ENCODE measurements around the gene AGFG1. TPM values are rescaled to one million over a fixed set of nuclear protein-coding genes. Genes with fewer than 3 reads are reported as not detected.

Gene AGFG1
- total RNA-seq, 6 experiments from 2014 or later: 62.3 to 105 (median 74.0) TPM

- no peak overlapping the region for H3K27ac Mint-ChIP-seq
- peaks cover 37% of the 10 kb centered on the region for H3K4me1 Mint-ChIP-seq (ENCODE audit: low read depth)
- no peak for TF ChIP-seq CTCF (IDR thresholded peaks at IDR 0.05)
- DNase-seq: no peak
- peaks cover 9% of the 10 kb centered on the region for H3K9me3 Mint-ChIP-seq
- H3K27me3 Mint-ChIP-seq (ENCODE audit: insufficient read depth): no peaks in the 10 kb centered on the region
- H3K36me3 Mint-ChIP-seq (ENCODE audit: low read depth): peaks cover 15% of the 10 kb centered on the region
- no peak overlapping the region for H3K4me3 Mint-ChIP-seq
These were observed 13.5 kb downstream of the AGFG1 start for GRCh38 chr2:227485429-227485828.

- Mint-ChIP-seq H3K27ac (no peak overlapping the region), H3K4me3 (no peak overlapping the region), H3K9me3 (peaks cover 9% of the 10 kb centered on the region), H3K36me3 (ENCODE audit: low read depth) (peaks cover 16% of the 10 kb centered on the region), H3K4me1 (ENCODE audit: low read depth) (peaks cover 25% of the 10 kb centered on the region), H3K27me3 (ENCODE audit: insufficient read depth) (no peaks in the 10 kb centered on the region)
- DNase-seq: no peak
- TF ChIP-seq CTCF (IDR thresholded peaks at IDR 0.05): no peak
These were observed 14.7 kb downstream of the AGFG1 start for GRCh38 chr2:227486688-227487087.

GRCh38 chr2:227488045-227488444, 16.1 kb downstream of the AGFG1 start:
- no peak for TF ChIP-seq CTCF (IDR thresholded peaks at IDR 0.05)
- peaks cover 20% of the 10 kb centered on the region for H3K36me3 Mint-ChIP-seq (ENCODE audit: low read depth)
- peaks cover 13% of the 10 kb centered on the region for H3K4me1 Mint-ChIP-seq (ENCODE audit: low read depth)
- peaks cover 9% of the 10 kb centered on the region for H3K9me3 Mint-ChIP-seq
- DNase-seq: no peak
- H3K27me3 Mint-ChIP-seq (ENCODE audit: insufficient read depth): no peaks in the 10 kb centered on the region; the same call in 1 of the 2 replicates
- H3K4me3 Mint-ChIP-seq: no peak overlapping the region
- no peak overlapping the region for H3K27ac Mint-ChIP-seq

- Mint-ChIP-seq H3K9me3 (no peaks in the 10 kb centered on the region), H3K27me3 (ENCODE audit: insufficient read depth) (no peaks in the 10 kb centered on the region; the same call in 1 of the 2 replicates), H3K36me3 (ENCODE audit: low read depth) (peaks cover 9% of the 10 kb centered on the region; the same call in 1 of the 2 replicates), H3K27ac (no peak overlapping the region), H3K4me3 (no peak overlapping the region), H3K4me1 (ENCODE audit: low read depth) (peaks cover 5% of the 10 kb centered on the region; the same call in 1 of the 2 replicates)
- no peak for TF ChIP-seq CTCF (IDR thresholded peaks at IDR 0.05)
- no peak for DNase-seq
These were observed 19.4 kb downstream of the AGFG1 start for GRCh38 chr2:227491386-227491785.

GRCh38 chr2:227493524-227493923, 21.6 kb downstream of the AGFG1 start:
- DNase-seq: no peak
- no peak for TF ChIP-seq CTCF (IDR thresholded peaks at IDR 0.05)
- H3K27me3 Mint-ChIP-seq (ENCODE audit: insufficient read depth): no peaks in the 10 kb centered on the region; the same call in 1 of the 2 replicates
- H3K9me3 Mint-ChIP-seq: no peaks in the 10 kb centered on the region
- H3K4me1 Mint-ChIP-seq (ENCODE audit: low read depth): no peaks in the 10 kb centered on the region; the same call in 1 of the 2 replicates
- 0 out of 2 replicates have a peak overlapping the region, but pooled peaks have one; percentile 12 for H3K27ac Mint-ChIP-seq
- peaks cover 9% of the 10 kb centered on the region; the same call in 1 of the 2 replicates for H3K36me3 Mint-ChIP-seq (ENCODE audit: low read depth)
- no peak overlapping the region for H3K4me3 Mint-ChIP-seq
